ENCODE results near the gene MPP1.

- TF ChIP-seq EP300 (IDR thresholded peaks at IDR 0.05): peak in 1 of 2 donors; percentile 49
- TF ChIP-seq CTCF (IDR thresholded peaks at IDR 0.05): no peak
These were observed 69.4 kb downstream of the MPP1 start for GRCh38 chrX:154735695-154736393.
